ENCODE results near the gene ECE1.
A peak's percentile ranks its signal among the peaks of the same experiment; 100 is the strongest.
"Not testable (repeated sequence)": the region's sequence is repeated elsewhere in the genome, so short reads cannot be mapped to it uniquely, and the experiment has no call there.

Gene ECE1

DNA sequence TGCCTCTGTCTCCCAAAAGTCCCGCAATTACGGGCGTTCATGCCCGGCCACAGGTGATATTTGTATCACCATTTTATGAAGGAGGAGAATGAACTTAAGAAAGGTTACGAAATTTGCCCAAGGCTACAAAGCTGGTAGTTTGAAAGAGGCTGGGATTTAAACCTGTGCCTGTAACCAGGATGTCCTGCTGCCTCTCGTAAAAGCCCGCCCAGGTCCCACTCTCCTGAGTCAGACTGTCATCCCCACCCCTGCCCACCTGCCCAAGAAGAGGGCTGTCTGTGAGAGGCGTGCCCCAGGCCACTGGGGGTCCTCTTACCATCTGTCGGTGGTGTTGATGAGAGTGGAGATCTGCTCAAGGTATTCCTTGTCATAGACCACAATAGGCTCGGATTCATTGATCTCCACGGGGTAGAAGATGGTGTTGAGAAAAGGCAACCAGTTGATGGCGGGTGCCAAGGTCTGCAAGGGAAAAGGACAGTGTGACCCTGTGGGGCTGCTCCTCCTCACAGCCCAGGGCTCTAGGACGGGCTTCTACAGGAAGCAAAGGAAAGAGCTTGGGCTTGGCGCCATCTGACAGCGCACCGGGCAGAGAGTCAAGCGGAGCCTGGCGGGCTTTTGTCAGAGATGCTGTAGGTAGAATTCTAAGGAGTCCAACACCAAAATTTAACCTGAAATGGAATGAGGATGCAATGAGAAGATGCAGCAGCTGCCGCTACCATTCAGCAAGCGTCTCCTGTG, 43.2 kb downstream of the ECE1 start:
- no peak for DNase-seq

GRCh38 chr1:21245688-21246229, 44.5 kb downstream of the ECE1 start:
- DNase-seq, result no peak

GRCh38 chr1:21244986-21245687, 45.1 kb downstream of the ECE1 start:
- DNase-seq, result no peak

DNA sequence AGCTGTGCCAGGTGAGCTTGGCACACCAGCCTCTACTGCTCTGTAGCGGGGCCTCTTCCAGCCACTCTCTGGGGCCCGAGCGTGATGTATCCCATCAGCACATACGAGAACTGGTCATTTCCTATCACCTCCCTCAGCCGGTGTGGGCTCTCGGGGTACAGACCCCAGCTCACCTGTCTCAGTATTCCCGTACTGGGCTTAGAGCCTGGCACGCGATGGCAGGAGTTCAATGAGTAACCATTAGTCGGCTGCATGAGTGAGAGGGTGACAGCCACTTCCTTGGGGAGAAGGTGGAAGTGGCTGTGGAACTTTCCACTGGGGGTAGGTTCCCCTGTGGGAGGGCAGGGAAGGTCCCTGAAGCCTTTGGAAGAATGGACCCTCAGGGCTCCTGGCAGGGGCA, 46.1 kb downstream of the ECE1 start:
- no peak for DNase-seq

GRCh38 chr1:21242846-21243245, 47.4 kb downstream of the ECE1 start:
- DNase-seq, result no peak

- no peak for DNase-seq
Measured at GRCh38 chr1:21241771-21242581, 48.3 kb downstream of the ECE1 start.

GRCh38 chr1:21240706-21241105, 49.6 kb downstream of the ECE1 start:
- no peak for DNase-seq

DNA sequence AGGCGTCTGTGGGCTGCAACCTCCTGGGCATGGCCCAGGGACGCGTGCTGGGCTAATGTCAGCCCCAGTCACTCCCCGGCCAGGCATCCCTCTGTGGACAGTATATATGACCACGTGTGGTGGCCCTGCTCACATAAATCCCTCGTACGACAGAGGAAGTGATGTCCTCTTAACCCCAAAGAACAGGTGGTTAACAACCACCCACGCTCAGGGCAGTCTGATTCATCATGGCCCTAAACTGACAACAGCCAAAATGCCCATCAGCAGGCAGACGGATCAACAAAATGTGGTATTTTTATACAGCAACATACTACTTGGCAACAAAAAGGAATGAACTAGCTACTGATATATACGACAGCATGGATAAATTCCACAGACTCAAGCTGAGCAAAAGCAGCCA, 51.0 kb downstream of the ECE1 start:
- DNase-seq, result peak; percentile 75

DNA sequence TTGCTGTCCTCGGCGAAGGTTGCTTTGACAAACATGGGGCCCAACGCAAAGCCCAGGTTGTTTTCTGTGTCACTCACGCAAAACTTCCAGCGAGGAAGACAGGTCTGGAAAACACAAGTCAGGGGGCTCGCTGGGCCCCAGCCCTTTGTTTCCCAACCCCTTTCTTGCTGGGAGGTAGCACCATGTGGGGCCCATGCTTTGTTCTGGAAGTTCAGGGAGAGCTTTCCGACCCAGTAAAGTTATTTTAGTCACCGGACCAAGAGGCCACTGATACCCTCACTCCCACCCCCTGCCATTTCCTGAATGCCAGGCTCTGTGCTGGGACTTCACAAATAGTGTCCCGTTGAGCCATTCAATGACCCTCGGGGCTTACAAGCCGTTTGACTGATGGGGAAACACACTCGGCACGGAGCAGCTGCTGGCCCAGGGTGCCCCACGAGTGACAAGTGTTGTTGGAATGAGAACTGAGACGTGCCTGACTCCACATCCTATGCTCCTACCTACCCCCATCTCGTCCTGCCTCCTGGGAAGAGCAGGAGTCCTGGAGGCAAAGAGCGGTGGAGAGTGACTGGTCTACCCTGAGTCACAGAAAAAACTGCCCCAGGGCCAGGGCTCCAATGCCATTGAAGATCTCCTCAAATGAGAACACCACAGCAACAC, 52.0 kb downstream of the ECE1 start:
- no peak for DNase-seq

DNA sequence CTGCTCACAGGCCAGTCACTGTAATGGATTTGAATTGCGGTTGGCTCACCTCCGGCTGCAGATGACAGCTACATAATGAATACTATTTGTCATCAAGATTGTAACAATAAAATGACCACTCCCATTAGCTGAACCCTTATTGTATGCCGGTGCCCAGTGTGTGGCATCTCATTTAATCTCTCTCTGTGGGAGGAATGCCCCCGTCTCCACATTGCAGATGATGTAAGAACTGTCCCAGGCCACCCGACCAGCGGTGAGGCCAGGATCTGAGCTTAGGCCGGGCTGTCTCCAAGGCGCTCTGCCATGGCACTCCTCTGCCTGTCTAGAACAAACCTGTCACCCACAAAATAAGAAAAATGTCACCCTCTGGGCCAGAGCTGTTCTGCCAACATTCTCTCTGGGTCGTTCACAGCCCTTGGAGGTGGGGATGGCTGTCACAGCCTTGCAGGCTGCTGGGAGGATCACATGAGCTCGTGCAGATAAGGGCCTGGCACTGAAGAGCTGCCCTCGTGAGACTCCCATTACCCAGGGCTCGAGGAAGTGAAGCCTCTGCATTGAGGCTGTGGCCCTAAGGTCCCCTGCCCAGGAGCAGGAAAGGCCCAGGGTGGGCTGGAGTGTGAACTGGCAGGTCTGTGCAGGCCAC, 52.7 kb downstream of the ECE1 start:
- DNase-seq, result no peak

- no peak for DNase-seq
Measured at GRCh38 chr1:21236178-21236577, 54.1 kb downstream of the ECE1 start.

GRCh38 chr1:21234779-21235178, 55.5 kb downstream of the ECE1 start:
- no peak for DNase-seq

DNA sequence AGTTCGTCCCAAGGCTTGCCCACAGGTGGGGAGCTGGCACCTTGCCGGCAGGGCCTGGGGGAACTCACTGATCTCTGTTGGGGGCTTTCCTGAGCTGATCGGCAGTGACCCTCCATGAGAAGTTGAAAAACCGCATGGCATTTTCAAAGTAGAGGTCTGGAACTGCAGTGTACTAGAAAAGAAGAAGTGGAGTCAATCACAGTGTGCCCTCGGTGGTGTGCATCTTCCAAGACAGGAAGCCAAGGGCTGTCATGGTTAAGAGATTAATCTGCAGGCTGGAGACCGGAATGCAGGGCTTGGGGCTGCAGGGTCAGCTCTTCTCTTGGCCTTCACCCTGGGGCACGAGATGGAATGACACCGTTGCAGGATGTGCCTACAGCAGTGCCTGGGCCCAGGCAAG, 56.8 kb downstream of the ECE1 start:
- DNase-seq, result peak; percentile 62

- peak; percentile 2 for DNase-seq
Measured at GRCh38 chr1:21232044-21232443, 58.2 kb downstream of the ECE1 start.

- DNase-seq, result no peak
Measured at GRCh38 chr1:21229246-21230000, 60.8 kb downstream of the ECE1 start.

DNA sequence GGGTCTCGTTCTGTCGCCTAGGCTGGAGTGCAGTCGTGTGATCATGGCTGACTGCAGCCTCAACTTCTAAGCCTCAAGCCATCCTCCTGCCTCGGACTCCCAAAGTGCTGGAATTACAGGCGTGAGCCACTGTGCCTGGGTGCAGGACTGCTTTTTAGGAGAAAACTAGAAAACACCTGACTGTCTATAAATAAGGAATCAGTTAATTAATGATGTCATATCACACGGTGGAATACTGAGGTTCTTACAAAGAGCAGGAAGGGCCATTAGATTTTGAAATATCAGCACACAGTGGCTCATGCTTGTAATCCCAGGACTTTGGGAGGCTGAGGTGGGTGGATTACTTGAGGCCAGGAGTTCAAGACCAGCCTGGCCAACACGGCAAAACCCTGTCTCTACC, 62.0 kb downstream of the ECE1 start:
- DNase-seq, result not testable (repeated sequence)

DNA sequence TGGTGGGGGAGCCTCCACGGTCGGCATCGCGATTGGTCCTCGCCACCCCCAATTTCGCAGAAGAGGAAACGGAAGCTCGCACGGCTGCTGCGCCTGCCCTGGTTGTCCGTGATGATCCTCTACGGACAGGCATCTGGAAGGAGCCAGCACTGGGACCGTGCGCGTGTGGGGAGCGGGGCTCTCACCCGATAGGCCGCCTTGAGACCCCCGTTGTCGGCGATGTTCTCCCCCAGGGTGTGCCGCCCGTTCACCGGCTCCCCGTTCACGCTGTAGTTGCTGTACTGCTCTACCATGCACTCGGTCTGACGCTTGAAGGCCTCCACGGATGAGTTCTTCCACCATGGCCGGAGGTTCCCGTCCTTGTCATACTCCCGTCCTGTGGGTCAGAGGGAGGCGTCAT, 65.2 kb downstream of the ECE1 start:
- DNase-seq, result no peak

DNA sequence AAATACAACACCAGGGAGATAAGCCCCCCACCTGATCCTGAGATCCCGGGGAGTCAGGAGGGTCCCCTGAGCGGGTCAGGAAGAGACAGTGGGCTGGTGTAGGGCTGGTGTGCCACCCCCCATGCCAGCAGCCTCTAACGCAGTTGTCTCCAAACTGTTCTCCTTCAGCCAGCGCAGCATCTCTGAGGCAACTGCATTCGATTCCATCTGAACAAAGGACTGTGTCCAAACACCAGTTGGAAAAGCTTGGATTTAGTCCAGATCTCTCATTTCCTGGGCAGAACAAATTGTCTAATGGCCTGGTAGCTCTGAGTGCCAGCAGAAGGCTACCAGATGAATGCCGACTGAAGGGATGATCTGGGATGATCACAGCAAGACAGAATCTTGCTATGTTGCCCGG, 69.4 kb downstream of the ECE1 start:
- no peak for DNase-seq

GRCh38 chr1:21219674-21220073, 70.6 kb downstream of the ECE1 start:
- DNase-seq, result no peak

DNA sequence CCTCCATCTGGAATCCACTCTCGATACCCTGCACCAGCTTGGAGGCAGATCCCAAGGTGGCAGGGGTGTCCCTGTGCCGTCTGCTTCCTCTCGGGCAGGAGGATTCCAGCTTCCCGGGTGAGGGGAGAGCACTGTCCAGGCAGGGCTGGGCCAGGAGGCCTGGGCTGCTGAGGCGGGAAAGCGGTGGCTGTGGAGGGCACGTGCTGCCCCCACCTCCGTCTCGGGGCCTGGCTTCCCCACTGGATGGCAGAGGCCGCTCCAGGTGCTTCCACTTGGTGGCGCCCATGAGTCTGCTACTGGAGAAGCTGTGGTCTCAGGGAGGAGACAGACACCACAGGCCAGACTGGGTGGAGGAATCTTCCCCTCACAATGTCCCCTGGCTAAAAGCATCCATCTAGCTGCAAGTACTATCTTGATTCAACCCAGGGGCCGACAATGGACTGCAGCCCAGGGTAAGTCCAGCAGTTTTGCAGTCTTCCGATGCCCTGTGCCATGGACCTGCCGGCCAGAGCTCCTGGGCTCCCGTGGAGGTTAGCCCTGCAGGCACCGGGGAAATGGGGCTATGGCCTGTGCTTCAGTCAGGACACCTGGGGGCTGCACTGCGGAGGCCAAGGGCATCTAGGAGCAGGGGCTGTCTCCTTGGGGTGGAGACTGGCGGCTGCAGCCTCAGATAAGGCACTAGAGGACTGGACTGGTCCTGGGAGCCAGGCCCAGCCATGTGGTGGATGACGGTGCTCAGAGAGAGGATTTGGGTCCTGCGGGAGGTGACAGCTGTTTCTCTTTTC, 72.3 kb downstream of the ECE1 start:
- peak; percentile 4 for DNase-seq

Data from MV-4-11 (cell line).